Mucosa of descending colon (tissue), 3 donors: ENCODE measurements around the gene TNS1. TPM values are rescaled to one million over a fixed set of nuclear protein-coding genes. Genes with fewer than 3 reads are reported as not detected.

Experiments
- ATAC-seq: fragments of 200-7000 bp; cut with Tn5 transposase; one replicate; pipeline ENCODE4 v1.9.1; 2020; ENCODE audit warnings: mild to moderate bottlenecking, moderate library complexity
- DNase-seq, 3 donors: peaks; one replicate each; pipeline ENCODE4 v3.0.0-alpha.2; 2020
- H3K36me3 ChIP-seq: fragments of 200-600 bp; one replicate; pipeline ENCODE4 v1.8.0; 2021; ENCODE audit warnings: low read depth, mild to moderate bottlenecking
- H3K4me1 ChIP-seq: fragments of 200-600 bp; one replicate; pipeline ENCODE4 v1.8.0; 2021; ENCODE audit warnings: low read depth, mild to moderate bottlenecking
- H3K4me3 ChIP-seq: fragments of 200-600 bp; one replicate; pipeline ENCODE4 v1.8.0; 2021; ENCODE audit warnings: mild to moderate bottlenecking
- H3K9me3 ChIP-seq: fragments of 200-600 bp; one replicate; pipeline ENCODE4 v1.8.0; 2021; ENCODE audit warnings: mild to moderate bottlenecking
- intact Hi-C, 2 donors: fragments of 100-400 bp; cut with DNase I in 1 of 2; cut with micrococcal nuclease in 1 of 2; formaldehyde crosslinking; loops; one replicate each; pipeline versions ENCODE4 v1.11.0 to v1.11.1; 2022; cut with DNase I, micrococcal nuclease
- total RNA-seq, 3 donors: library from RNA; stranded (reverse); fragmentation: NEBNext Ultra II Directional in 2 of 3; extraction: Animal tissue kit (Norgen Biotek cat#: 25700) in 2 of 3; gene quantifications; one replicate each; pipeline versions ENCODE4 v1.2.1 to v1.2.4, GENCODE V29; 2021 to 2023
- TF ChIP-seq, protein P1 (sequence below): fragments of 200-600 bp; IDR thresholded peaks from one replicate; pipeline ENCODE4 v1.8.0; 2022; ENCODE audit warnings: antibody characterized with exemption, mild to moderate bottlenecking
- donor health status: DM: no; HTN: no; CAD: no; lungs with moderate emphysema.
- donor health status: DM: no; HTN: no; CAD: no.
- donor health status: DM: no; HTN: yes; CAD: no.

The TNS1 gene
- total RNA-seq, 3 donors from 2014 or later: 43.8 to 1,458 (median 121) TPM

DNA sequence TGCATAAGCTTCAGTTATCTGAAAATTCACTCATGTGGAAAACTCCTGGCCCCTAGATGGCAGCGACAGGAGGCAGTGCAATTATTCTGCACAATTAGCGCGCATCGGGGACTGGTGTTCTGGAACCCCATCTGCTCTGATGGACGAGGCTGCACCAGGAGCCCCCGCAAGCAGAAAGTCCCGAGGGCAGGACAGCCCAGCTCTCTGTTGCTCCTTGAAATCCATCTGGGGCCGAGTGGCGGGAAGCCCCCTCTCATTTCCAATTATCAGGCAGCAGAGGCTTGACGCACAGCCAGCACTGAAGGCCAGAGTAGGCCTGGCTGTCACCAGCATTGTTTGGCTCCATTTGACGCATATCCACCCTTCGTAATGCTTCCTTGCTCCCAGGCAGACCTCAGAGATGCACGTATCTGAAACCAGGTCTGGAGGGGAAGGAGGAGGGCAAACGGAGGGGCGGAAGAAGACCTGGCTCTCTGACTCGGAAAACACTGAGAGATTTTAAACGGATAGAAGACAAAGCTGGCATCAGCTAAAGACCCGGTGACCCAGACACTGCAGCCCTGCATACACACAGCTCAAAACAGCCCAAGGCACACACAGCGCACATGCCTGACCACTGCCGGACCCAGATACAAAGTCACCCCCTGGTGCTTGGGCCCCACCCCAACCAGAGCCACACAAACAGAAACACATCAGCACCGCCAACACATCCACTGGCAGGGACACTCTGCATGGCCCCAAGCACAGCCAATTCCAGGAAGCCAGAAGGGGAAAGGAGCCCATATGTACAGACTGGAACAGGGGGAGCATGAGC lies 69.8 kb downstream of the TNS1 start:
- DNase-seq (peak in 2 of 3 donors; percentile 15 to 38), ATAC-seq (no peak)
- Histone ChIP-seq H3K36me3 (no peaks in the 10 kb centered on the region), H3K4me1 (peaks cover 12% of the 10 kb centered on the region), H3K4me3 (no peak overlapping the region), H3K9me3 (no peaks in the 10 kb centered on the region)
- TF ChIP-seq, protein P1, sequence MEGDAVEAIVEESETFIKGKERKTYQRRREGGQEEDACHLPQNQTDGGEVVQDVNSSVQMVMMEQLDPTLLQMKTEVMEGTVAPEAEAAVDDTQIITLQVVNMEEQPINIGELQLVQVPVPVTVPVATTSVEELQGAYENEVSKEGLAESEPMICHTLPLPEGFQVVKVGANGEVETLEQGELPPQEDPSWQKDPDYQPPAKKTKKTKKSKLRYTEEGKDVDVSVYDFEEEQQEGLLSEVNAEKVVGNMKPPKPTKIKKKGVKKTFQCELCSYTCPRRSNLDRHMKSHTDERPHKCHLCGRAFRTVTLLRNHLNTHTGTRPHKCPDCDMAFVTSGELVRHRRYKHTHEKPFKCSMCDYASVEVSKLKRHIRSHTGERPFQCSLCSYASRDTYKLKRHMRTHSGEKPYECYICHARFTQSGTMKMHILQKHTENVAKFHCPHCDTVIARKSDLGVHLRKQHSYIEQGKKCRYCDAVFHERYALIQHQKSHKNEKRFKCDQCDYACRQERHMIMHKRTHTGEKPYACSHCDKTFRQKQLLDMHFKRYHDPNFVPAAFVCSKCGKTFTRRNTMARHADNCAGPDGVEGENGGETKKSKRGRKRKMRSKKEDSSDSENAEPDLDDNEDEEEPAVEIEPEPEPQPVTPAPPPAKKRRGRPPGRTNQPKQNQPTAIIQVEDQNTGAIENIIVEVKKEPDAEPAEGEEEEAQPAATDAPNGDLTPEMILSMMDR: no peak
- intact Hi-C loops: no loop called here

DNA sequence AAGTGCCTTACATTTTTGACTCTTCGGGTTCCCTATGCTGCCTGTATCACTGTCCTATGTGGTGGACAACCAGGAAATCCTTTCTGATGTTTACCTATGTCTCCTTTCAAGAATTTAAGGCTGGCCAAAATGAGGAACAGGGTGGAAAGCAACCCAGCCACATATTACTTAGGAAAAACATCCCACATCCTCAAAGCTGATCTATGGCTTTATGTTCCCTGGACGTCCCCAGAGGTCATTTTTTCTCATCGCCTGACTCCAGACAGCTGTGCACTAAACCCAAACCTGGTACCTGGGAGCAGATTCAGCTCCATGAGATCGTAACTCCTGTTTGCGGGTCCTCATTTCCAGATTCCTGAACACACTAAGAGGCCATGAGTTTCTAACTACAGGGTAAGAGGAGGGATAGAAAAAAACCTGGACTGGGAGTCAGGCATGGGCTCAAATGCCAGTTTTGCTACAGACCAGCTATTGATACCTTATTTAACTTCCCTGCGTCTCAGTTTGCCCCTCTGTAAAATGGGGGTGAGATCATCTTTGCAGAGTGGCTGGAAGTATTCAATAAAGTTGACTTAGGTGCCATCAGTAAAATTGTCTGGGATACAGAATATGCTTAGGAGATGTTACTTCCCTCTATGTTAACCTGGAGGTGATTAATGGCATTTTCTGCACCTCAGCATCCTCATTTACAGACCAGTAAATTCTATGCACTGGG lies 70.8 kb downstream of the TNS1 start:
- intact Hi-C loops: no loop called here
- Histone ChIP-seq H3K4me3 (no peak overlapping the region), H3K36me3 (no peaks in the 10 kb centered on the region), H3K4me1 (peaks cover 12% of the 10 kb centered on the region), H3K9me3 (no peaks in the 10 kb centered on the region)
- TF ChIP-seq, protein P1: no peak
- no peak for ATAC-seq
- no peak for DNase-seq

DNA sequence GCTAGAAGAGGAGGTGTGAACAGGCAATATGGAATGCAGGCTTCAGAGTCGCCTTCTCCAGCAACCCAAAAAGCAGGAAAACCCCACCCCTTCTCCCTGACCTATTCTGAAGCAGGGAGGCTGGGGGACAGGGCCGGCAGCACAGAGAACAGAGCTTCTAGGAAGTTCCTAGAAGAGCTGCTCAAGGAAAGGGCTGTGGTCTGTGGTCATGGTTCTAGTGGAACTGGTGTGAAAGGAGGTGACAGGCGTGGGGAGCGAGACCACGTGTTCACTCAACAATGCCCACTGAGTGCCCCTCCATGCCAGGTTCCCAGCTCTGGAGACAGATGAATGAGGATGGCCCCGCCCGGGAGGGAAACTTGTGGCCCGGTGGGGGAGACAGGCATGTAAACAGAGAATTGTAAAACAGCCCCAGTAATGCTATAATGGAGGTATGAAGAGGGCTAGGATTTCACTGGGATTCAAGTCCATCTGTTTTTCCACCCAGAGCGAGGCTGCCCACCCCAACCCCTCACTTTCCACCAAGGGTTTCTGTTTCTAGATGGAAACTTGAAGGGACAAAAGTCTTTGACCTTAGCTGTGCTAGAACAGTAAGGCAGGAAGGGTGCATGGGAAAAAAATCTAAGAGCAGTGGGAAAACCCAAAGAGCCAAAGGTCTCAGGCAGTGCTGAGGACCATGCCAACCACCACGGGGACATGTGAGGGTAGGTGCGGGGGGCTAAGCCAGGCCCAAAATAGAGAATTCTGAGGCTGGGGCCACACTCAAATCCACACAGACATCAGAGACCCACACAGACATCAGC lies 71.8 kb downstream of the TNS1 start:
- Histone ChIP-seq H3K36me3 (no peaks in the 10 kb centered on the region), H3K4me3 (no peak overlapping the region), H3K9me3 (no peaks in the 10 kb centered on the region), H3K4me1 (peaks cover 12% of the 10 kb centered on the region)
- TF ChIP-seq, protein P1: no peak
- ATAC-seq (no peak), DNase-seq (peak in 1 of 3 donors; percentile 33)
- intact Hi-C loops: no loop called here

DNA sequence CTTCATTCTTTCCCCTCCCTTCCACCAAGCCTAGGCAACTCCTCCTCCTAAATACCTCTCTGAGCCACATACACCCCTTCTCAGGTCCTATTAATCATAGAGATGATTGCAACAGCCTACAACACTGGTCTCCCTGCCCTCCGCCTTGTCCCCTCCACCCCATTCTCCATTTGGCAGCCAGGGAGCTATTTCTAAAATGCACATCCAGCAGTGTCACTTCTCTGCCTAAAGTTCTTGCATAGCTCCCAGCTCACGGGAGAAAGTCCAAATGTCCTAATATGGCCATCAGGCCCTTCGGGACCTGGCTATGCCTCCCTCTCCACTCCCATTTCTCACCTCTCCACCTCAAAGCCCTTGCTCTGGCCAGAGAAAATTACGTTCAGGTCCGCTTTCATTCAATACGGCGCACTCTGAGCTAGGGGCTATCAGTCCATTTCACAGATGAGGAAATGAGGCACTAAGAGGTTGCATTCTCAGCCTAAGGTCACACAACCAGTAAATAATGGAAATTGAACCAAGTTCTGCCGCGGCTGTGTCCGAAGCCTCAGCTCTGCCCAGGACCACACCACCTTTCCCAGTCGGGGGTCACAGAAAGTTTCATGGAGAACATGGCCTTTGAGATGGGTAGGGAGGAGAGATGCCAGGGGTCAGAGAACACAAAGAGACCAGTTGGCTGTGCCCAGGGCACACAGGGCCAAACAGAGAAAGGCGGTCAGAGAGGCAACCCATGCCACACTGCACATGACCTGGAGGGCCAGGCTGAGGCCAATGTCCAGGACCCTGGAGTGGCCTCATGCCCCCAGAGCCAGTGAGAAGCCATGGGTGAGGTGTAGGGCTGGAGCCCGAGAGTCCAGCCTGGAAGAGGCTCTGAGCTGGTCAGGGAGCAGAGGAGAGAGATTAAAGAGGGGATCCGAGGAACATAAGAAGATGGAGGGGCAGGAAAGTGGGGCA lies 72.8 kb downstream of the TNS1 start:
- no peak overlapping the region for H3K4me3 ChIP-seq
- TF ChIP-seq, protein P1: no peak
- ATAC-seq: peak; percentile 17
- DNase-seq: peak in 1 of 3 donors; percentile 43
- H3K4me1 ChIP-seq: peaks cover 12% of the 10 kb centered on the region
- intact Hi-C loops: no loop called here
- H3K9me3 ChIP-seq: no peaks in the 10 kb centered on the region
- H3K36me3 ChIP-seq: no peaks in the 10 kb centered on the region
